Ovary (tissue), 3 donors: ENCODE data around the gene CNPY2.
"Not testable (repeated sequence)": the region's sequence is repeated elsewhere in the genome, so short reads cannot be mapped to it uniquely, and the experiment has no call there.

Experiments
- POLR2A ChIP-seq: fragments of 450-650 bp; IDR thresholded peaks from one replicate; pipeline ENCODE4 v1.6.1; 2017; ENCODE audit warnings: antibody characterized with exemption, mild to moderate bottlenecking, moderate library complexity
- TF ChIP-seq, protein P1 (sequence below), 3 donors: fragments of 450-650 bp in 2 of 3; fragments of 200-600 bp in 1 of 3; IDR thresholded peaks; one replicate each; pipeline versions ENCODE4 v1.5.1 to v1.8.0; 2016 to 2022; ENCODE audit warnings: antibody characterized with exemption in 3 of 3, mild to moderate bottlenecking in 1 of 3
- donor health status: DM: no; HTN: no; CAD: no.

DNA sequence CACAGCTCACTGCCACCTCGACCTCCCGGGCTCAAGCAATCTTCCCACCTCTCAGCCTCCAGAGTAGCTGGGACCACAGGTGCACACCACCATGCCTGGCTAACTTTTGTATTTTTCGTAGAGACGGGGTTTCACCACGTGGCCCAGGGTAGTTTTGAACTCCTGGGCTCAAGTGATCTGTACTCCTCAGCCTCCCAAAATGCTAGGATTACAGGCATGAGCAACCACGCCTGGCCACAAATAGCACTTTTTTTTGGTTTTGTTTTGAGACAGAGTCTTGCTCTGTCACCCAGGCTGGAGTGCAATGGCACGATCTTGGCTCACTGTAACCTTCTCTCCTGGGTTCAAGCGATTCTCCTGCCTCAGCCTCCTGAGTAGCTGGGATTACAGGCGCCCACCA is 31.5 kb upstream of the CNPY2 start:
- TF ChIP-seq, protein P1, sequence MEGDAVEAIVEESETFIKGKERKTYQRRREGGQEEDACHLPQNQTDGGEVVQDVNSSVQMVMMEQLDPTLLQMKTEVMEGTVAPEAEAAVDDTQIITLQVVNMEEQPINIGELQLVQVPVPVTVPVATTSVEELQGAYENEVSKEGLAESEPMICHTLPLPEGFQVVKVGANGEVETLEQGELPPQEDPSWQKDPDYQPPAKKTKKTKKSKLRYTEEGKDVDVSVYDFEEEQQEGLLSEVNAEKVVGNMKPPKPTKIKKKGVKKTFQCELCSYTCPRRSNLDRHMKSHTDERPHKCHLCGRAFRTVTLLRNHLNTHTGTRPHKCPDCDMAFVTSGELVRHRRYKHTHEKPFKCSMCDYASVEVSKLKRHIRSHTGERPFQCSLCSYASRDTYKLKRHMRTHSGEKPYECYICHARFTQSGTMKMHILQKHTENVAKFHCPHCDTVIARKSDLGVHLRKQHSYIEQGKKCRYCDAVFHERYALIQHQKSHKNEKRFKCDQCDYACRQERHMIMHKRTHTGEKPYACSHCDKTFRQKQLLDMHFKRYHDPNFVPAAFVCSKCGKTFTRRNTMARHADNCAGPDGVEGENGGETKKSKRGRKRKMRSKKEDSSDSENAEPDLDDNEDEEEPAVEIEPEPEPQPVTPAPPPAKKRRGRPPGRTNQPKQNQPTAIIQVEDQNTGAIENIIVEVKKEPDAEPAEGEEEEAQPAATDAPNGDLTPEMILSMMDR (IDR thresholded peaks at IDR 0.05): not testable (repeated sequence)
- not testable (repeated sequence) for TF ChIP-seq POLR2A
